Myocyte (in vitro differentiated cells): ENCODE measurements around the gene SLC27A1. TPM values are rescaled to one million over a fixed set of nuclear protein-coding genes. Genes with fewer than 3 reads are reported as not detected.
"Not testable (repeated sequence)": the region's sequence is repeated elsewhere in the genome, so short reads cannot be mapped to it uniquely, and the experiment has no call there.

Experiments used
- DNase-seq: peaks from one replicate; pipeline ENCODE4 v3.0.0-alpha.2; 2012; ENCODE audit warnings: low read depth
- total RNA-seq: library from RNA; depleted of rRNA; stranded (reverse); fragments of >200 nt; gene quantifications from 2 replicates; pipeline ENCODE4 v1.2.3, GENCODE V29; 2014

The SLC27A1 gene
- total RNA-seq, 1 donor from 2014 or later: 35.8 TPM

- DNase-seq: no peak
Measured at GRCh38 chr19:17486545-17487240, 16.4 kb downstream of the SLC27A1 start.

- no peak for DNase-seq
Measured at GRCh38 chr19:17487284-17488121, 17.2 kb downstream of the SLC27A1 start.

- DNase-seq: no peak
Measured at GRCh38 chr19:17488593-17489391, 18.5 kb downstream of the SLC27A1 start.

GRCh38 chr19:17489392-17490030, 19.2 kb downstream of the SLC27A1 start:
- DNase-seq: no peak

GRCh38 chr19:17490411-17490810, 20.1 kb downstream of the SLC27A1 start:
- no peak for DNase-seq

GRCh38 chr19:17491287-17491686, 21.0 kb downstream of the SLC27A1 start:
- no peak for DNase-seq

- peak; percentile 89 for DNase-seq
Measured at GRCh38 chr19:17495639-17496296, 25.4 kb downstream of the SLC27A1 start.

- peak; percentile 84 for DNase-seq
Measured at GRCh38 chr19:17496337-17496997, 26.1 kb downstream of the SLC27A1 start.

- no peak for DNase-seq
Measured at GRCh38 chr19:17497149-17497798, 26.9 kb downstream of the SLC27A1 start.

GRCh38 chr19:17499025-17499424, 28.7 kb downstream of the SLC27A1 start:
- DNase-seq: peak; percentile 47

GRCh38 chr19:17499648-17500446, 29.5 kb downstream of the SLC27A1 start:
- peak; percentile 31 for DNase-seq

- DNase-seq: no peak
Measured at GRCh38 chr19:17500447-17501198, 30.3 kb downstream of the SLC27A1 start.

GRCh38 chr19:17503240-17503639, 32.9 kb downstream of the SLC27A1 start:
- DNase-seq: no peak

- peak; percentile 45 for DNase-seq
Measured at GRCh38 chr19:17504030-17504429, 33.7 kb downstream of the SLC27A1 start.

- DNase-seq: no peak
Measured at GRCh38 chr19:17504456-17504855, 34.1 kb downstream of the SLC27A1 start.

- no peak for DNase-seq
Measured at GRCh38 chr19:17505223-17505622, 34.9 kb downstream of the SLC27A1 start.

GRCh38 chr19:17506745-17507144, 36.4 kb downstream of the SLC27A1 start:
- peak; percentile 40 for DNase-seq

GRCh38 chr19:17508558-17508933, 38.2 kb downstream of the SLC27A1 start:
- DNase-seq: not testable (repeated sequence)
